Ammon's horn (tissue), 1 donor: Measurements from ENCODE around the gene KIF12.
"Not testable (repeated sequence)": the region's sequence is repeated elsewhere in the genome, so short reads cannot be mapped to it uniquely, and the experiment has no call there.

Experiments used
- DNase-seq: peaks from one replicate; pipeline ENCODE4 v3.0.0-alpha.2; 2016; ENCODE audit warnings: low spot score

Gene KIF12

GRCh38 chr9:114084282-114085073, 14.6 kb downstream of the KIF12 start:
- no peak for DNase-seq

- DNase-seq, result no peak
These were observed 15.4 kb downstream of the KIF12 start for GRCh38 chr9:114083666-114084065.

- DNase-seq, result not testable (repeated sequence)
These were observed 16.2 kb downstream of the KIF12 start for GRCh38 chr9:114082763-114083412.

- DNase-seq, result peak; percentile 92
These were observed 16.9 kb downstream of the KIF12 start for GRCh38 chr9:114082017-114082762.

- DNase-seq, result no peak
These were observed 17.6 kb downstream of the KIF12 start for GRCh38 chr9:114081441-114082016.

- no peak for DNase-seq
These were observed 18.2 kb downstream of the KIF12 start for GRCh38 chr9:114080773-114081440.

- DNase-seq, result no peak
These were observed 18.8 kb downstream of the KIF12 start for GRCh38 chr9:114080195-114080772.

GRCh38 chr9:114078781-114079156, 20.3 kb downstream of the KIF12 start:
- DNase-seq, result no peak

- DNase-seq, result no peak
These were observed 20.9 kb downstream of the KIF12 start, which contains the start of gene AMBP for GRCh38 chr9:114078021-114078780. Gene AMBP (minus strand): TSS chr9:114078300. CDS start chr9:114078209, 91 bp downstream.

GRCh38 chr9:114077162-114077837, 21.8 kb downstream of the KIF12 start:
- DNase-seq, result no peak

- no peak for DNase-seq
These were observed 22.6 kb downstream of the KIF12 start for GRCh38 chr9:114076237-114077161.

- DNase-seq, result no peak
These were observed 23.5 kb downstream of the KIF12 start for GRCh38 chr9:114075602-114076001.

GRCh38 chr9:114072184-114073140, 26.6 kb downstream of the KIF12 start:
- DNase-seq, result peak; percentile 72

- no peak for DNase-seq
These were observed 27.8 kb downstream of the KIF12 start for GRCh38 chr9:114071197-114071795.

GRCh38 chr9:114070188-114071103, 28.6 kb downstream of the KIF12 start:
- no peak for DNase-seq

- DNase-seq, result no peak
These were observed 29.5 kb downstream of the KIF12 start for GRCh38 chr9:114069476-114070187.
